ENCODE data around the gene CUBN. TPM values are rescaled to one million over a fixed set of nuclear protein-coding genes. Genes with fewer than 3 reads are reported as not detected.

Gene CUBN
- total and polyA plus RNA-seq, 2 of the 13 experiments (the other 11 are each of a cell fraction or from before 2014, with no cell fraction given), result 0.27 to 0.32 TPM

- CTCF ChIA-PET (ENCODE audit: low intra/inter-chr PET ratio, low total read pairs), result no interaction called here
- WGBS (ENCODE audit: low lambda C conversion rate), result 53% methylated on average over 13 of the region's 13 CpGs
These were observed 97.7 kb downstream of the CUBN start for GRCh38 chr10:17031637-17032635.

More at GRCh38 chr10:17031637-17032635, 97.7 kb downstream of the CUBN start:
- BruUV-seq (replicated peaks), result no TSS peak
- FAIRE-seq (no peak), DNase-seq (ENCODE audit: low spot score) (no peak), ATAC-seq (no peak)
- Histone ChIP-seq H3K4me1 (ENCODE audit: insufficient read depth, low read length) (no peaks in the 10 kb centered on the region), H3K9ac (ENCODE audit: insufficient read depth, low read depth, low read length) (no peak overlapping the region), H3K4me3 (replicated peaks in 1 of 3; ENCODE audit: insufficient read depth in 1 of 3, low read depth in 2 of 3, low read length in 3 of 3) (no peak overlapping the region), H3K4me2 (ENCODE audit: low read depth, low read length) (no peak overlapping the region), H3K36me3 (replicated peaks in 1 of 2; ENCODE audit: control insufficient read depth in 1 of 2, insufficient read depth in 2 of 2, low read length in 2 of 2) (no peaks in the 10 kb centered on the region), H3K9me3 (ENCODE audit: low read length) (no peaks in the 10 kb centered on the region), H3K27ac (ENCODE audit: extremely low read length, insufficient read depth, low read length) (no peak overlapping the region), H3K27me3 (ENCODE audit: control insufficient read depth in 1 of 2, insufficient read depth in 2 of 2, low read length in 2 of 2) (no peaks in the 10 kb centered on the region), H3K79me2 (ENCODE audit: insufficient read depth, low read length) (no peaks in the 10 kb centered on the region), H2AFZ (ENCODE audit: low read length) (no peak overlapping the region), H4K20me1 (ENCODE audit: insufficient read depth, low read length) (no peaks in the 10 kb centered on the region)
- in situ Hi-C loops (cut with HindIII; ENCODE audit: extremely low pct_ligation_motif_present, low pct_unique_long_range_greater_than_20kb) (no loop called here), intact Hi-C loops (cut with micrococcal nuclease; ENCODE audit: unreplicated experiment) (no loop called here)
- TF ChIP-seq ZFP37 (CRISPR knock-in tag; IDR thresholded peaks at IDR 0.05; ENCODE audit: borderline replicate concordance) (no peak), MIER2 (CRISPR knock-in tag; IDR thresholded peaks at IDR 0.05) (no peak), HMG20B (CRISPR knock-in tag; conservative IDR thresholded peaks at IDR 0.05) (no peak), ZNF224 (CRISPR knock-in tag; IDR thresholded peaks at IDR 0.05) (no peak), PCBP1 (IDR thresholded peaks at IDR 0.05; ENCODE audit: borderline replicate concordance, low read depth, low read length) (no peak), XRCC5 (optimal IDR thresholded peaks at IDR 0.05; ENCODE audit: low read length) (no peak), XBP1 (CRISPR knock-in tag; IDR thresholded peaks at IDR 0.05) (no peak), ZNF713 (CRISPR knock-in tag; IDR thresholded peaks at IDR 0.05) (no peak), ZNF335 (CRISPR knock-in tag; IDR thresholded peaks at IDR 0.05) (no peak), SRSF9 (IDR thresholded peaks at IDR 0.05; ENCODE audit: borderline replicate concordance, insufficient read depth, low read depth, low read length, poor library complexity, severe bottlenecking) (no peak), ZNF530 (CRISPR knock-in tag; IDR thresholded peaks at IDR 0.05; ENCODE audit: low read depth) (no peak), YEATS4 (CRISPR knock-in tag; IDR thresholded peaks at IDR 0.05; ENCODE audit: borderline replicate concordance) (no peak), MAFG (CRISPR knock-in tag; IDR thresholded peaks at IDR 0.05) (no peak), HOXA7 (CRISPR knock-in tag; IDR thresholded peaks at IDR 0.05) (no peak), ZNF775 (CRISPR knock-in tag; IDR thresholded peaks at IDR 0.05; ENCODE audit: borderline replicate concordance) (no peak), ZIK1 (CRISPR knock-in tag; IDR thresholded peaks at IDR 0.05; ENCODE audit: borderline replicate concordance, low read depth) (no peak), HNRNPK (IDR thresholded peaks at IDR 0.05; ENCODE audit: low read depth, low read length, poor library complexity, severe bottlenecking) (no peak)
- TF ChIP-seq, protein P1, sequence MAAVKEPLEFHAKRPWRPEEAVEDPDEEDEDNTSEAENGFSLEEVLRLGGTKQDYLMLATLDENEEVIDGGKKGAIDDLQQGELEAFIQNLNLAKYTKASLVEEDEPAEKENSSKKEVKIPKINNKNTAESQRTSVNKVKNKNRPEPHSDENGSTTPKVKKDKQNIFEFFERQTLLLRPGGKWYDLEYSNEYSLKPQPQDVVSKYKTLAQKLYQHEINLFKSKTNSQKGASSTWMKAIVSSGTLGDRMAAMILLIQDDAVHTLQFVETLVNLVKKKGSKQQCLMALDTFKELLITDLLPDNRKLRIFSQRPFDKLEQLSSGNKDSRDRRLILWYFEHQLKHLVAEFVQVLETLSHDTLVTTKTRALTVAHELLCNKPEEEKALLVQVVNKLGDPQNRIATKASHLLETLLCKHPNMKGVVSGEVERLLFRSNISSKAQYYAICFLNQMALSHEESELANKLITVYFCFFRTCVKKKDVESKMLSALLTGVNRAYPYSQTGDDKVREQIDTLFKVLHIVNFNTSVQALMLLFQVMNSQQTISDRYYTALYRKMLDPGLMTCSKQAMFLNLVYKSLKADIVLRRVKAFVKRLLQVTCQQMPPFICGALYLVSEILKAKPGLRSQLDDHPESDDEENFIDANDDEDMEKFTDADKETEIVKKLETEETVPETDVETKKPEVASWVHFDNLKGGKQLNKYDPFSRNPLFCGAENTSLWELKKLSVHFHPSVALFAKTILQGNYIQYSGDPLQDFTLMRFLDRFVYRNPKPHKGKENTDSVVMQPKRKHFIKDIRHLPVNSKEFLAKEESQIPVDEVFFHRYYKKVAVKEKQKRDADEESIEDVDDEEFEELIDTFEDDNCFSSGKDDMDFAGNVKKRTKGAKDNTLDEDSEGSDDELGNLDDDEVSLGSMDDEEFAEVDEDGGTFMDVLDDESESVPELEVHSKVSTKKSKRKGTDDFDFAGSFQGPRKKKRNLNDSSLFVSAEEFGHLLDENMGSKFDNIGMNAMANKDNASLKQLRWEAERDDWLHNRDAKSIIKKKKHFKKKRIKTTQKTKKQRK (IDR thresholded peaks at IDR 0.05; ENCODE audit: low read length), result no peak
- TF ChIP-seq, protein P2, sequence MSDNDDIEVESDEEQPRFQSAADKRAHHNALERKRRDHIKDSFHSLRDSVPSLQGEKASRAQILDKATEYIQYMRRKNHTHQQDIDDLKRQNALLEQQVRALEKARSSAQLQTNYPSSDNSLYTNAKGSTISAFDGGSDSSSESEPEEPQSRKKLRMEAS (IDR thresholded peaks at IDR 0.05), result no peak
- TF ChIP-seq, protein P3, sequence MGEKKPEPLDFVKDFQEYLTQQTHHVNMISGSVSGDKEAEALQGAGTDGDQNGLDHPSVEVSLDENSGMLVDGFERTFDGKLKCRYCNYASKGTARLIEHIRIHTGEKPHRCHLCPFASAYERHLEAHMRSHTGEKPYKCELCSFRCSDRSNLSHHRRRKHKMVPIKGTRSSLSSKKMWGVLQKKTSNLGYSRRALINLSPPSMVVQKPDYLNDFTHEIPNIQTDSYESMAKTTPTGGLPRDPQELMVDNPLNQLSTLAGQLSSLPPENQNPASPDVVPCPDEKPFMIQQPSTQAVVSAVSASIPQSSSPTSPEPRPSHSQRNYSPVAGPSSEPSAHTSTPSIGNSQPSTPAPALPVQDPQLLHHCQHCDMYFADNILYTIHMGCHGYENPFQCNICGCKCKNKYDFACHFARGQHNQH (CRISPR knock-in tag; IDR thresholded peaks at IDR 0.05), result no peak
- POLR2A ChIA-PET, result no interaction called here
